M059J (cell line): ENCODE results near the gene ISCA2. TPM values are rescaled to one million over a fixed set of nuclear protein-coding genes. Genes with fewer than 3 reads are reported as not detected.
"Not testable (repeated sequence)": the region's sequence is repeated elsewhere in the genome, so short reads cannot be mapped to it uniquely, and the experiment has no call there.

Experiments
- DNase-seq: peaks from one replicate; pipeline ENCODE4 v3.0.0-alpha.2; 2012; ENCODE audit warnings: low read depth
- total RNA-seq: library from RNA; depleted of rRNA; stranded (reverse); fragments of >200 nt; shearing (Covaris generic); gene quantifications from 2 replicates; pipeline ENCODE4 v1.2.3, GENCODE V29; 2014; rRNA removed

Gene ISCA2
- total RNA-seq, 1 experiment from 2014 or later, result 29.8 TPM

GRCh38 chr14:74528406-74528805, 34.8 kb downstream of the ISCA2 start:
- DNase-seq, result no peak

GRCh38 chr14:74528886-74529285, 35.3 kb downstream of the ISCA2 start:
- no peak for DNase-seq

DNA sequence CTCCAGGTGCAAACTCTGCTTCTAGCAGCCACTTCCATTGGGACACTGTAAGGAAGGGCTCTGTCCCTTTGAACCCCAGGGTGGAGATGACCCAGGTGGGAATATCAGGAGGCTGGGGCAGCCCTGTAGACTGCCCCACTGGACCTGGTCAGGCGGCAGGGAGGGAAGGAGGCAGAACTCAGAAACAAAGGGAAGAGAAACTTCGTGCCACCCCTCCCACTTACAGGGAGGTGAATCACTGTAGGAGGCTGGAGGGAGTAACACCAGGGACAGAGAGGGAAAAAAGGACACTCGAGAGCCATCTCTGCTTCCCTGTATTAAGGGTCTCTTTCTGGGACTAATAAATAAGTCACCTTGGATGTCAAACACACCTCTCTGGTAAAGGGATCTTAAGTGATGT, 37.4 kb downstream of the ISCA2 start:
- DNase-seq, result no peak

DNA sequence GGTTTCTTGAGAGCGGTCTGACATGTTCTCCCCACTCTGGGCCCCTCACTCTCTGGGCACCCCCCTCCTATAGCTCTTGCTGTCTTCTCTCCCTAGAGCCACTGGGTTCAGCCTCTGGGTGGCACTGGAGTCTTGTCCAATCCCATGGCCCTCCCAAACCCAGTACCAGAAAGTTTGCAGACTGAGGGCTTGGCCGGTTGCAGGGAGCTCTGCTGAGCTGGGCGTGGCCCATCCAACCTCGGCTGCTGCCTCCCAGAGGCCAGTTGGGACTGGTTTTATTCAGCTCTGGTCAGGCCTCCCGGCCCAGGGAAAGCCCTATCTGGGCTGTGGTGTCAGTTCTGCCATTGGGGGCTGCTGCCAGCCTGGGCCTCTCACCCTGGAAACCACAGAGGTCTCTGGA, 37.9 kb downstream of the ISCA2 start:
- DNase-seq, result peak; percentile 29

DNA sequence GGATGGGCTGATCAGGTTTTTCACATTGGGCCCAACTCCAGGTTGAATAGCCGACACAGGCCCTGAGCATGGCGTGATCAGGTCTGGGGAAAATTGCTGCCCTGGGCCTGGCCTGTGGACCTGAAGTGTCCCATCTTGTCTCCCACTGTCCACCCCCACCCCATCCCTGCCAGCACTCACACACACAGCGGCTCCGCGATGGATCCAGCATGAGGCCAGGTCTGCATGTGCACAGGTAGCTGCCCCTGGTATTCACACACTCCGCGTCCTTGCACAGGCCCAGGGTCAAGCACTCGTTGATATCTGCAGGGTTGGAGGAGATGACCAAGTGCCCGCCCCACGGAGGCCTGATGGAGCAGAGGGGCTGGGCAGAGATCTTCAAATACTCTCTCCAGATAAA, 38.7 kb downstream of the ISCA2 start:
- DNase-seq, result no peak

DNA sequence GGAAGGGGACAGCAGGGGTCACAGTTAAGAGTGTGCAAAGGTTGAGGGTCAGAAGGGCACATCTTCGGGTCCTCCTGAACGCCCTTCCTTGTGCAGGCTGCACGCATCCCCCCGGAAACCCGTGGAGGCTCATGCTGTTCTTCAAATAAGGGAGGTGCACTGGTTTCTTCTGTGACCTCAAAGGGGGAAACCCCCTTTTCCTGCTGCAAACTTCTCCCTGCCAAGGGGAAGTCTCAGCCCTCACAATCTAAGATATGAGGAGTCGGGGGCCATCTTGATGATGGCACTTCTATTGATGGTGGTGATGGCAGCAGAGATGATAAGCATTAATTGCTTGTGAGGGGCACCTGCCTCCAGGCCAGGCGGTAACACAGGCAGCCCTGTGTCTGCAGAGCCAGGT, 40.0 kb downstream of the ISCA2 start:
- DNase-seq, result no peak

DNA sequence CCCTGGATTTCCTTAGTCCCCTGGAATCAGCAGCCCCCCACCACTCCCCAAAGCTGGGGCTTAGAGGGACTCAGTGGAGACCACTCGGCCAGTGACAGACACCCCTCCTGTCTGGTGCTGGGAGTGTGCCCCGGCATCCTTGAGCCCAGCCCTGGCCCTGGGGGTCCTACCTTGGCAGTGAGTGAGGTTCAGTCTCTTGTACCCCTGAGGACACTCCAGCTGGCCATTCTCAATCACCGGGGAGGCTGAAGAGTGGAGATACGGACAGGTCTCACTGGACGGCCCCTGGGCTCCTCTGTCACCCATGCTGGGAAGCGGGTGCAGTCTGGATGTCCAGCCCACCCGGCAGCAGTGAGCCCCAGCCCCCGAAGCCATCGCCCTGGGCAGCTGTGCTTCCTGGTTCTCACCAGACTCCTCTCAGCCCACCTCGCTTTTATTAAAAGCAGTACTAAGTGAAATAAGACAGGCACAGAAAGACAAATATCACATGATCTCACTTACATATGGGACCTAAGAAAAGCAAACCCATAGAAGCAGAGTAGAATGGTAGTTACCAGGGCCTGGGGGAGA, 42.3 kb downstream of the ISCA2 start:
- DNase-seq, result no peak

DNA sequence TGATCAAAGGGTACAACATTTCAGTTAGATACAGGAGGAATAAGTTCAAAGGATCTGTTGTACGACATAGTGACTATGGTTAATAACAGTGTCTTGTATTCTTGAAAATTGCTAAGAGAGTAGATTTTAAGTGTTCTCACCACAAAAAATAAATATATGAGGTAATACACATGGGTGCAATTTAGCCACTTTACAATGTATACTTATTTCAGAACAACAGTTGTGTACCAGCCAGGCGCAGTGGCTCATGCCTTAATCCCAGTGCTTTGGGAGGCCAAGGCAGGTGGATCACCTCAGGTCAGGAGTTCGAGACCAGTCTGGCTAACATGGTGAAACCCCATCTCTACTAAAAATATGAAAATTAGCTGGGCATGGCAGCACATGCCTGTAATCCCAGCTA, 42.8 kb downstream of the ISCA2 start:
- DNase-seq, result not testable (repeated sequence)

DNA sequence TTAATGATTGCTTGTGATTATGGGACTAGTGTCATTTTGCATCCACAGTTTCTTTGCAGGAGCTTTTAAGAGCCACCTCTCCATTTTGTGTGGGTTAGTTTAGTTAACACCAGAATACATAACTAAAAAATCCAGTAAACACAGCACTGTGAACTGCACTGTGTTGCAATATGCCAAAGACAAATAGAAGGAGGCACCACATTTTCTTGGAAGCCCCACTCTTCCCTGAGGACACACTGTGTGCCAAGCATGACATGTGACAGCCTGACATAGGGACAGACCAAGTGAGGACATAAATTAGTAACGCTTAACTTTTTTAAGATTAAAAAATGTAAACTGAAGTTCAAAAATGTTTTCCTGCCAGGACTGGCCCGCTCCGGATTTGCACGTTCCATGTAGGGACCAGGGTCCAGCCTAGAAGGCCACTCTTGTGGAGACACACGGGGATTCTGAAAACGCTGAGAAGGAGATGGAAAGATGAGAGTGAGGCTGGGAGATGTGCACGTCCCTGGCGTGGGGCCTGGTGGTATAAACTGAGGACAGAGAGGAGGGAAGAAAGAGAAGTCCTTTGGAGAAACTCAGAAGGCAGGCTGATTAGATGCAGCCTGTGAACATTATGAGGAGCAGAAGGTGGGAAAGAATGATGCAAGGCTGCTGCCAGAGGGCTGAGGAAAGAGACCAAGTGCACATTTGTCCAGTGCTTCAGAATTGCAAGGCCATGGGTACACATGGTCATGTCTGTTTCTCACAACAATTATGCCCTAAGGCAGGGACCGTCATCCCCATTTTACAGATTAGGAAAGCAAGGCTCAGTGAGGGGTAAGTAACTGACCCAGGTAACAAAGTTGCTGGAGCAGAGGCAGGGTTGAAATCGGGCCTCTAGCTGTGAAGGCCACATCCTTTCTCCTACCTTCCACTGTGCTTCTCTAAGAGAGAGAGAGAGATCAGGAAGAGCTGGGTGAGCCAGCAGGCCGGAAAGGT, 45.1 kb downstream of the ISCA2 start:
- DNase-seq, result no peak

GRCh38 chr14:74539503-74539902, 45.9 kb downstream of the ISCA2 start:
- DNase-seq, result no peak

DNA sequence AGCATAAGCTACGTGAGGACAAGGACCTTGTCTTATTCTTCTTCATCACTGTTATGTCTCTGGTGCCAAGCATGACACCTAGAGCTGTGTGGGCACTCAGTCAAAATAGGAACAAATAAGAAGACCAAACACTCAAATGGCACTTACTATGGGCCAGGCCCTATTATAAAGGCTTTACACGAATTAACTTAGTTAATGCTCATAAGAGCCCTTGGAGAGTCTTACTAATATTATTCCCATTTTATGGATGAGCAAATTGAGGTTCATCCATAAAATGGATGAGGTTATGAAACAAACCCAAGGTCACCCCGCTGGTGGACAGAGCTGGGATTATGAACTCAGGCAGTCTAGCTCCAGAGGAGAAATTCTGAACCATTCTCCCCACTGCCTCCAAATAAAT, 47.7 kb downstream of the ISCA2 start:
- no peak for DNase-seq

GRCh38 chr14:74542056-74542685, 48.6 kb downstream of the ISCA2 start:
- DNase-seq, result no peak

GRCh38 chr14:74543771-74544438, 50.3 kb downstream of the ISCA2 start:
- DNase-seq, result no peak

DNA sequence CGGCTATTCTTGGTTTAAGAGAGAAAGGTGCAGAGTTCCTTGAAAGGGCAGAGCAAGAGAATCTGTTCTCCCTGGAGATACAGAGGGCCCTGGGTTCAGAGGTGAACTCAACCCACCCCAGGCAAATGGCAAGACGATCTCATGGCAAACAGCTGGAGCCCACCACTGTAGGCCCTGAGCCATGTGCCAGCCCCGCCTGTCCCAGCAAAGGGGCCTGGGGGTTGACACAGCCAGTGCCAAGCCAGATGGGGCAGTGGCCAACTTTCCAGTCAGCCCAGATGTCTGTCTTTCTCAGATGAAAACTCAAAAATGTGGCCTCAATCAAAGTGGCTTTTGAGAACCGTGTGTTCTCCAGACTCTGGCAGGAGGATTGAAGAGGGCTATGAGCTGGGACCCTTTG, 51.8 kb downstream of the ISCA2 start:
- no peak for DNase-seq

DNA sequence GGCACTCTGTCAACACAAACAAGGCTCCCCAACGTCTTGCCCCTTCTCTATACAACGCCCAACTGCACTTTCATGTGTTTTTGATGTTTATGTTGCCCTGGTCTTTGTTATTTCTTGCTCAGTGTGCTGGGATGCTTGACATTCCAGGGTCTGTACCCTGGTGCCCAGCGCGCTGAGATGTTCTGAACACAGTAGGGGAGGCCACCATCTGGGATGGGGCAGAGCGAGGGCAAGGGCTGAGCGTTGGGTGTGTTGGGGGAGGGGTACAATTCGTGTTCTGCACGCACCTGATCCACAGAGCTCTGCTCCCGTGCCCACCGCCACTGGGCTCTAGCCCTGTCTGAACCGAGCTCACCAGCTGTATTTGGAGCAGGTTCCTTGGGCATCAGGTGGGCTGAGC, 52.9 kb downstream of the ISCA2 start:
- DNase-seq, result no peak

Other genes with a start within 250 kb of the ISCA2 start
- gene ABCD4, start 190.8 kb upstream of the ISCA2 start, total RNA-seq, result 18.2 and 27.1 TPM in 2 replicates
- not detected in 2 replicates for gene VRTN, start 145.3 kb upstream of the ISCA2 start, total RNA-seq
- gene SYNDIG1L, start 67.6 kb upstream of the ISCA2 start, total RNA-seq, result not detected in 2 replicates
- gene NPC2, start 460 bp upstream of the ISCA2 start, total RNA-seq, result 390 and 816 TPM in 2 replicates
- gene LTBP2, start 118.5 kb downstream of the ISCA2 start, total RNA-seq, result 2.2 and 5.2 TPM in 2 replicates
- 20.3 and 25.8 TPM in 2 replicates for gene AREL1, start 219.3 kb downstream of the ISCA2 start, total RNA-seq
- 62.2 and 67.1 TPM in 2 replicates for gene FCF1, start 219.4 kb downstream of the ISCA2 start, total RNA-seq